Endothelial cell of umbilical vein (primary cell): ENCODE measurements around the gene ATXN3L. TPM values are rescaled to one million over a fixed set of nuclear protein-coding genes. Genes with fewer than 3 reads are reported as not detected.

Experiments
- BruUV-seq: library from RNA; stranded (reverse); fragments of 400-500 nt; replicated peaks from 2 replicates; lab custom pipeline; 2021; lab: Mats Ljungman, UMichigan
- CTCF ChIA-PET: fragments of 300-600, 350-600 bp; sonication (Branson Sonifier 250); formaldehyde crosslinking; loops from one replicate; lab custom pipeline; 2021; ENCODE audit warnings: antibody characterized with exemption, inconsistent platforms; lab: Charles Lee
- POLR2A ChIA-PET: fragments of 300-600, 350-600 bp; sonication (Branson Sonifier 250); formaldehyde crosslinking; loops from one replicate; lab custom pipeline; 2021; ENCODE audit warnings: antibody characterized with exemption, inconsistent platforms; lab: Charles Lee
- DNase-seq: peaks from one replicate; pipeline ENCODE4 v3.0.0-alpha.2; 2011; ENCODE audit warnings: low read depth, low spot score
- FAIRE-seq: peaks from 2 replicates; lab custom pipeline; 2011; peaks lifted over from hg19 to GRCh38; lab: Jason Lieb, UNC
- H2AFZ ChIP-seq: 2 replicates; pipeline ENCODE4 v1.6.0; 2012; ENCODE audit warnings: low read depth, low read length, control low read depth, inconsistent platforms
- H3K27ac ChIP-seq: 2 replicates; pipeline ENCODE4 v1.5.1; 2011; ENCODE audit warnings: low read depth, mild to moderate bottlenecking, control low read depth, low read length, moderate library complexity; ENCODE audit not compliant: insufficient read depth
- H3K27me3 ChIP-seq, 2 experiments: 2 replicates each; pipeline versions ENCODE4 v1.6.0 to v1.6.1; 2011; ENCODE audit warnings: low read length in 2 of 2, mixed read lengths in 1 of 2; ENCODE audit not compliant: control insufficient read depth in 2 of 2, insufficient read depth in 2 of 2
- H3K36me3 ChIP-seq, 2 experiments: 2 replicates in 1 of 2; 3 replicates in 1 of 2; pipeline ENCODE4 v1.5.1; 2011; ENCODE audit warnings: low read length in 2 of 2, mild to moderate bottlenecking in 1 of 2, moderate library complexity in 1 of 2; ENCODE audit not compliant: control insufficient read depth in 2 of 2, insufficient read depth in 2 of 2; ENCODE audit errors: extremely low read depth in 1 of 2
- H3K4me1 ChIP-seq: 3 replicates; pipeline ENCODE4 v1.5.1; 2011; ENCODE audit warnings: mild to moderate bottlenecking, low read length; ENCODE audit not compliant: control insufficient read depth, insufficient read depth; ENCODE audit errors: extremely low read depth
- H3K4me2 ChIP-seq: 2 replicates; pipeline ENCODE4 v1.6.1; 2011; ENCODE audit warnings: low read length, control low read depth, mixed read lengths; ENCODE audit not compliant: insufficient read depth
- H3K4me3 ChIP-seq, 3 experiments: fragments of 200-600 bp in 1 of 3; sonication (generic), shearing (Covaris generic) in 1 of 3; replicated peaks in 1 of 3; 2 replicates each; pipeline ENCODE4 v1.5.1; 2011 to 2016; ENCODE audit warnings: control low read depth in 3 of 3, low read length in 3 of 3, mild to moderate bottlenecking in 2 of 3, inconsistent platforms in 1 of 3, low read depth in 1 of 3, moderate library complexity in 1 of 3; ENCODE audit not compliant: insufficient read depth in 1 of 3
- H3K79me2 ChIP-seq: 2 replicates; pipeline ENCODE4 v1.6.0; 2012; ENCODE audit warnings: low read length, inconsistent platforms; ENCODE audit not compliant: control insufficient read depth, insufficient read depth
- H3K9ac ChIP-seq: replicated peaks from 2 replicates; pipeline ENCODE3; 2011; ENCODE audit warnings: low read length, control low read depth; ENCODE audit not compliant: insufficient read depth; ENCODE audit errors: extremely low read depth
- H3K9me1 ChIP-seq: replicated peaks from 3 replicates; pipeline ENCODE4 v1.6.0; 2011; ENCODE audit warnings: mild to moderate bottlenecking, low read length; ENCODE audit not compliant: control insufficient read depth, insufficient read depth; ENCODE audit errors: extremely low read depth
- H3K9me3 ChIP-seq: replicated peaks from 2 replicates; pipeline ENCODE4 v1.5.1; 2012; ENCODE audit warnings: low read length, inconsistent platforms; ENCODE audit not compliant: control insufficient read depth, insufficient read depth
- H4K20me1 ChIP-seq: replicated peaks from 2 replicates; pipeline ENCODE3; 2011; ENCODE audit warnings: mild to moderate bottlenecking, low read length; ENCODE audit not compliant: control insufficient read depth, insufficient read depth; ENCODE audit errors: extremely low read depth
- CTCF ChIP-seq, 2 donors: IDR thresholded peaks; 1 replicate in 1 of 2; 2 replicates in 1 of 2; pipeline ENCODE4 v1.5.1; 2011; ENCODE audit warnings: low read length in 2 of 2, mild to moderate bottlenecking in 2 of 2, moderate library complexity in 2 of 2, control low read depth in 1 of 2, inconsistent platforms in 1 of 2, low read depth in 1 of 2; ENCODE audit not compliant: insufficient read depth in 1 of 2; ENCODE audit errors: extremely low read depth in 1 of 2
- EZH2 ChIP-seq: IDR thresholded peaks from 2 replicates; pipeline ENCODE4 v1.6.1; 2012; ENCODE audit warnings: borderline replicate concordance, low read depth, mild to moderate bottlenecking, moderate library complexity, low read length, inconsistent platforms; ENCODE audit not compliant: severe bottlenecking
- FOS ChIP-seq: IDR thresholded peaks from 2 replicates; pipeline ENCODE4 v1.6.1; 2011; ENCODE audit warnings: mild to moderate bottlenecking, low read length, moderate library complexity, borderline replicate concordance; ENCODE audit not compliant: insufficient read depth
- GATA2 ChIP-seq: IDR thresholded peaks from 2 replicates; pipeline ENCODE4 v1.7.0; 2011; ENCODE audit warnings: low read depth, mild to moderate bottlenecking, moderate library complexity, mixed read lengths, low read length; ENCODE audit not compliant: insufficient read length, insufficient read depth
- JUN ChIP-seq: IDR thresholded peaks from 2 replicates; pipeline ENCODE4 v1.6.1; 2011; ENCODE audit warnings: borderline replicate concordance, low read depth; ENCODE audit not compliant: insufficient read length, insufficient read depth
- MAX ChIP-seq: IDR thresholded peaks from 2 replicates; pipeline ENCODE4 v1.6.1; 2011; ENCODE audit not compliant: insufficient read depth, insufficient read length
- MYC ChIP-seq: IDR thresholded peaks from one replicate; pipeline ENCODE4 v1.6.1; 2011; ENCODE audit warnings: mild to moderate bottlenecking, low read depth, low read length
- POLR2A ChIP-seq: IDR thresholded peaks from 2 replicates; pipeline ENCODE4 v1.6.1; 2012; ENCODE audit warnings: low read depth, mild to moderate bottlenecking, control low read depth, low read length
- POLR2AphosphoS5 ChIP-seq: IDR thresholded peaks from 2 replicates; pipeline ENCODE4 v1.6.1; 2012; ENCODE audit warnings: low read depth, mild to moderate bottlenecking, control low read depth, low read length, moderate library complexity; ENCODE audit not compliant: insufficient read depth
- dilution Hi-C: fragments of 300-500 bp; cut with MboI; formaldehyde crosslinking; loops from one replicate; pipeline ENCODE4 v1.15.0; 2019; ENCODE audit warnings: low sequenced_read_pairs; ENCODE audit not compliant: extremely low pct_ligation_motif_present
- intact Hi-C: fragments of 100-400 bp; cut with micrococcal nuclease; formaldehyde crosslinking; loops from one replicate; pipeline ENCODE4 v1.10.0; 2022
- polyA plus RNA-seq, 4 experiments: library from polyadenylated mRNA; depleted of rRNA in 3 of 4; stranded (reverse) in 3 of 4; unstranded in 1 of 4; fragments of >200 nt; gene quantifications; 2 replicates each; pipeline versions ENCODE4 v1.2.1 to v1.2.3, GENCODE V29; 2011 to 2012; ENCODE audit warnings: missing spikeins in 1 of 4
- total RNA-seq: library from RNA; stranded (reverse); gene quantifications from 2 replicates; pipeline ENCODE4 v1.2.3, GENCODE V29; 2021

ATXN3L gene
- total and polyA plus RNA-seq, 2 donors (not counting 3 experiments of a cell fraction or from before 2014, with no cell fraction given) = not detected

- no peaks in the 10 kb centered on the region for H3K9me3 ChIP-seq
- dilution Hi-C loops = no loop called here
- H3K4me3 ChIP-seq = no peak overlapping the region
- no peak overlapping the region for H3K27ac ChIP-seq
- H3K4me2 ChIP-seq = no peak overlapping the region
- FAIRE-seq (no peak), DNase-seq (no peak)
- H3K79me2 ChIP-seq = no peaks in the 10 kb centered on the region
- no peaks in the 10 kb centered on the region for H4K20me1 ChIP-seq
- H3K9ac ChIP-seq = no peak overlapping the region
- no peaks in the 10 kb centered on the region for H3K36me3 ChIP-seq
- ChIA-PET POLR2A (no interaction called here), CTCF (no interaction called here)
- H3K4me1 ChIP-seq = no peaks in the 10 kb centered on the region
- TF ChIP-seq POLR2A (no peak), EZH2 (no peak), GATA2 (no peak), JUN (no peak), POLR2AphosphoS5 (no peak), FOS (no peak), MAX (no peak), CTCF (IDR thresholded peaks at IDR 0.05; ENCODE audit: extremely low read depth in 1 of 2, insufficient read depth in 1 of 2, low read depth in 1 of 2, low read length in 2 of 2) (no peak), MYC (no peak)
- no peak overlapping the region for H2AFZ ChIP-seq
- no TSS peak for BruUV-seq
- intact Hi-C loops = no loop called here
- H3K27me3 ChIP-seq = no peaks in the 10 kb centered on the region
- H3K9me1 ChIP-seq = no peaks in the 10 kb centered on the region
Measured at GRCh38 chrX:13311560-13311959, 8.3 kb downstream of the ATXN3L start.
